OCI-LY7 (cell line): ENCODE results near the gene HIPK3. TPM values are rescaled to one million over a fixed set of nuclear protein-coding genes. Genes with fewer than 3 reads are reported as not detected.

ENCODE experiments used
- BruUV-seq: library from RNA; stranded (reverse); fragments of 400-500 nt; replicated peaks from 2 replicates; lab custom pipeline; 2021; lab: Mats Ljungman, UMichigan
- CTCF ChIA-PET: fragments of 300-600 bp; sonication (Branson Sonifier 250); formaldehyde crosslinking; loops from one replicate; lab custom pipeline; 2022; ENCODE audit warnings: antibody characterized with exemption; ENCODE audit not compliant: unreplicated experiment; lab: Charles Lee
- POLR2A ChIA-PET: fragments of 300-600 bp; sonication (Branson Sonifier 250); formaldehyde crosslinking; loops from one replicate; lab custom pipeline; 2022; ENCODE audit warnings: antibody characterized with exemption; lab: Charles Lee
- DNase-seq: peaks from one replicate; pipeline ENCODE4 v3.0.0-alpha.2; 2015; ENCODE audit warnings: low spot score
- H2AFZ ChIP-seq: fragments of 200-600 bp; sonication (generic), shearing (Covaris generic); 2 replicates; pipeline ENCODE4 v1.6.1; 2014; ENCODE audit warnings: mild to moderate bottlenecking, antibody characterized with exemption, low read length, moderate library complexity
- H3K27ac ChIP-seq: fragments of 200-600 bp; sonication (generic); 2 replicates; pipeline ENCODE4 v1.5.1; 2014; ENCODE audit warnings: mixed run types, low read depth, mild to moderate bottlenecking, moderate library complexity, low read length, inconsistent platforms; ENCODE audit not compliant: poor library complexity, severe bottlenecking
- H3K36me3 ChIP-seq: fragments of 200-600 bp; sonication (generic); 2 replicates; pipeline ENCODE4 v1.6.1; 2014; ENCODE audit warnings: mild to moderate bottlenecking, antibody characterized with exemption, low read length, moderate library complexity, mixed read lengths; ENCODE audit not compliant: insufficient read depth
- H3K4me1 ChIP-seq: fragments of 200-600 bp; sonication (generic); 2 replicates; pipeline ENCODE4 v1.5.1; 2014; ENCODE audit warnings: mild to moderate bottlenecking, low read length; ENCODE audit not compliant: insufficient read depth, poor library complexity, severe bottlenecking
- H3K4me2 ChIP-seq: fragments of 200-600 bp; sonication (generic); 2 replicates; pipeline ENCODE4 v1.6.1; 2014; ENCODE audit warnings: mild to moderate bottlenecking, low read length
- H3K4me3 ChIP-seq: fragments of 200-600 bp; sonication (generic); 2 replicates; pipeline ENCODE4 v1.5.1; 2014; ENCODE audit warnings: mild to moderate bottlenecking, low read depth, low read length; ENCODE audit not compliant: poor library complexity, severe bottlenecking
- H3K79me2 ChIP-seq: fragments of 200-600 bp; sonication (generic); 2 replicates; pipeline ENCODE4 v1.6.1; 2016; ENCODE audit warnings: low read depth, mild to moderate bottlenecking, low read length, moderate library complexity, mixed read lengths; ENCODE audit not compliant: insufficient read depth
- H3K9me2 ChIP-seq: fragments of 200-600 bp; sonication (generic); 2 replicates; pipeline ENCODE4 v1.6.1; 2016; ENCODE audit warnings: mild to moderate bottlenecking, low read length, mixed read lengths; ENCODE audit not compliant: insufficient read depth
- H3K9me3 ChIP-seq: fragments of 200-600 bp; sonication (generic); 2 replicates; pipeline ENCODE4 v1.6.1; 2014; ENCODE audit warnings: mild to moderate bottlenecking, mixed run types, low read length, mixed read lengths
- H4K20me1 ChIP-seq: fragments of 200-600 bp; sonication (generic); 2 replicates; pipeline ENCODE4 v1.6.1; 2014; ENCODE audit warnings: mild to moderate bottlenecking, antibody characterized with exemption, low read length, moderate library complexity, mixed read lengths; ENCODE audit not compliant: insufficient read depth
- EZH2phosphoT487 ChIP-seq: fragments of 200-600 bp; sonication (generic); IDR thresholded peaks from 2 replicates; pipeline ENCODE4 v1.6.1; 2018; ENCODE audit warnings: low read depth, borderline replicate concordance, mild to moderate bottlenecking, mixed run types, antibody characterized with exemption, low read length, moderate library complexity, mixed read lengths
- intact Hi-C: fragments of 100-400 bp; cut with micrococcal nuclease; formaldehyde crosslinking; loops from one replicate; pipeline ENCODE4 v1.10.0; 2022; ENCODE audit not compliant: unreplicated experiment
- total RNA-seq, 2 experiments: library from RNA; depleted of rRNA in 1 of 2; stranded (reverse); fragments of >200 nt in 1 of 2; shearing (Covaris generic) in 1 of 2; gene quantifications; 2 replicates each; pipeline ENCODE4 v1.2.3, GENCODE V29; 2014 to 2022
- TF ChIP-seq, protein P1 (sequence below): fragments of 200-600 bp; sonication (generic); conservative IDR thresholded peaks from 2 replicates; pipeline ENCODE4 v1.5.1; 2014; ENCODE audit warnings: mild to moderate bottlenecking, antibody characterized with exemption, low read length, moderate library complexity, mixed read lengths

Gene HIPK3
- total RNA-seq, 2 experiments from 2014 or later: 19.0 to 28.4 TPM

DNA sequence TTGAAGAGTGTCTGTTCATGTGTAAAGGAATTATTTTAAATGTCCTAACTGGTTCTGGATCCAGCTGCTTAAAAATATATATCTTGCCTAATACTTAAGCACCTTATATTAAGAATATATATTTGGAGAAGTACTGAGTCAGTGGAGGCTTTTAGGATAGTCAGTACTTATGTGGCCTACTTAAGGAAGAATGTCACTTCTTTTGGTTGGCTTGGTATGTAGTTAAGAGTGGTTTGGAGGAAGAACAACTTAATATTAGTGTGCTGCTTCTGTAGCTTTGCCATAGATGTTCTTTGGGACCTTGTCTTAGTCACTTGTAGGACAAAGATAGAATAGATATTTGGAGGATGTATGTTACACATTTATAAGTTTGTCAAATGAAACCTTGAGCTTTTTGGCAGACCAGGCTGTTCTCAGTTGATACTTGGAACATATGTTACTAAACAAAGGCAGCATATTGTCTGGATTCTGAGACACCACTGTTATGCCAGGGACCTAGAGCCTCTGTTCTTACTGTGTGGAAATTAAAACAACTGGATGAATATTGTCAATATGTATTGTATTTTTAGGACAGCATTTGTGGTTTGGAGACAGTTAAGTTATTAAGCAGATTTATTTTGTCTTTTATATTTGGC, 4.9 kb downstream of the HIPK3 start:
- intact Hi-C loops: no loop called here
- POLR2A ChIA-PET: interaction anchor here (1.2 to 1.5 kb wide), 2 partner anchors 7 to 80 kb away, joined by 3 to 6 read pairs; no protein-coding TSS in a partner anchor

DNA sequence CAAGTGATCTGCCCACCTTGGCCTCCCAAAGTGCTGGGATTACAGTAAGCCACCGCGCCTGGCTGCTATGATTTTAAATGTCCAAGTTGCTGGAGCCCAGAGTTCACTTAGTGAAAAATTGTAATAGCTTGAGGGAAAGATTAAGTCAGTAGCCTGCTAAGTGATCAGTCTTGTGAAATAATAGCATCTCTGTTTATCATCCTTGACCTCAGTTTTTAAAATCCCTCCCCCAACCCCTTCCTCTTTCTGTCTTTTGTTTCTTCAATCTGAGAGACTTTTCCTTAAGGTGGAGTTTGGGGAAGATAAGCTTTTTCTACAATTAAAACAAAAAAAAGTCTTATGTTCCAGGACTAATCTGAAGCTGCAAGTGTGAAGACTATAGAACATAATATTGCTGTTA, 6.4 kb downstream of the HIPK3 start:
- peaks cover 27% of the 10 kb centered on the region for H3K4me1 ChIP-seq
- peaks cover 31% of the 10 kb centered on the region for H4K20me1 ChIP-seq
- no peak overlapping the region for H2AFZ ChIP-seq
- no peak overlapping the region for H3K4me3 ChIP-seq
- intact Hi-C loops: no loop called here
- DNase-seq: no peak
- no peaks in the 10 kb centered on the region; the same call in 1 of the 2 replicates for H3K9me3 ChIP-seq
- CTCF ChIA-PET: no interaction called here
- H3K27ac ChIP-seq: no peak overlapping the region
- peaks cover 81% of the 10 kb centered on the region for H3K79me2 ChIP-seq
- no peak overlapping the region for H3K4me2 ChIP-seq
- no TSS peak for BruUV-seq
- POLR2A ChIA-PET: interaction anchor here (0.8 kb wide), 1 partner anchor 479 kb away, joined by 3 read pairs; no protein-coding TSS in a partner anchor
- no peaks in the 10 kb centered on the region for H3K36me3 ChIP-seq
- no peaks in the 10 kb centered on the region for H3K9me2 ChIP-seq
- TF ChIP-seq EZH2phosphoT487: no peak
- TF ChIP-seq, protein P1, sequence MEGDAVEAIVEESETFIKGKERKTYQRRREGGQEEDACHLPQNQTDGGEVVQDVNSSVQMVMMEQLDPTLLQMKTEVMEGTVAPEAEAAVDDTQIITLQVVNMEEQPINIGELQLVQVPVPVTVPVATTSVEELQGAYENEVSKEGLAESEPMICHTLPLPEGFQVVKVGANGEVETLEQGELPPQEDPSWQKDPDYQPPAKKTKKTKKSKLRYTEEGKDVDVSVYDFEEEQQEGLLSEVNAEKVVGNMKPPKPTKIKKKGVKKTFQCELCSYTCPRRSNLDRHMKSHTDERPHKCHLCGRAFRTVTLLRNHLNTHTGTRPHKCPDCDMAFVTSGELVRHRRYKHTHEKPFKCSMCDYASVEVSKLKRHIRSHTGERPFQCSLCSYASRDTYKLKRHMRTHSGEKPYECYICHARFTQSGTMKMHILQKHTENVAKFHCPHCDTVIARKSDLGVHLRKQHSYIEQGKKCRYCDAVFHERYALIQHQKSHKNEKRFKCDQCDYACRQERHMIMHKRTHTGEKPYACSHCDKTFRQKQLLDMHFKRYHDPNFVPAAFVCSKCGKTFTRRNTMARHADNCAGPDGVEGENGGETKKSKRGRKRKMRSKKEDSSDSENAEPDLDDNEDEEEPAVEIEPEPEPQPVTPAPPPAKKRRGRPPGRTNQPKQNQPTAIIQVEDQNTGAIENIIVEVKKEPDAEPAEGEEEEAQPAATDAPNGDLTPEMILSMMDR: no peak

More for the DNA sequence above, 4.9 kb downstream of the HIPK3 start:
- CTCF ChIA-PET: no interaction called here
- Histone ChIP-seq H3K4me2 (no peak overlapping the region), H3K36me3 (no peaks in the 10 kb centered on the region), H3K9me2 (no peaks in the 10 kb centered on the region), H2AFZ (no peak overlapping the region), H3K4me3 (no peak overlapping the region), H3K4me1 (peaks cover 27% of the 10 kb centered on the region), H3K9me3 (no peaks in the 10 kb centered on the region; the same call in 1 of the 2 replicates), H3K27ac (no peak overlapping the region), H3K79me2 (peaks cover 82% of the 10 kb centered on the region), H4K20me1 (peaks cover 31% of the 10 kb centered on the region)
- TSS peak; percentile 1 for BruUV-seq
- DNase-seq: no peak
- TF ChIP-seq, protein P1: no peak
- no peak for TF ChIP-seq EZH2phosphoT487

GRCh38 chr11:33264926-33265325, 7.7 kb downstream of the HIPK3 start:
- Histone ChIP-seq H4K20me1 (peaks cover 20% of the 10 kb centered on the region), H3K36me3 (no peaks in the 10 kb centered on the region), H3K4me2 (no peak overlapping the region), H3K4me3 (no peak overlapping the region), H3K9me2 (no peaks in the 10 kb centered on the region), H2AFZ (no peak overlapping the region), H3K9me3 (no peaks in the 10 kb centered on the region; the same call in 1 of the 2 replicates), H3K79me2 (peaks cover 67% of the 10 kb centered on the region), H3K4me1 (peaks cover 18% of the 10 kb centered on the region), H3K27ac (no peak overlapping the region)
- TF ChIP-seq EZH2phosphoT487: no peak
- TF ChIP-seq, protein P1: no peak
- intact Hi-C loops: no loop called here
- no TSS peak for BruUV-seq
- ChIA-PET CTCF (no interaction called here), POLR2A (interaction anchor here (0.7 to 1.0 kb wide), 3 partner anchors 35 to 130 kb away, joined by 3 to 5 read pairs (median 4); no protein-coding TSS in a partner anchor)
- no peak for DNase-seq
